ENCODE results near the gene ZNF423.

The ZNF423 gene

GRCh38 chr16:49465661-49466528 lies 390.0 kb downstream of the ZNF423 start:
- Histone ChIP-seq H3K14ac (ENCODE audit: low read length in 2 of 2) (no peak overlapping the region), H3K18ac (ENCODE audit: low read depth in 1 of 2, low read length in 2 of 2) (no peak overlapping the region), H2BK120ac (ENCODE audit: low read depth, low read length) (no peak overlapping the region), H3K36me3 (ENCODE audit: control insufficient read depth in 1 of 2, insufficient read depth in 2 of 2, low read depth in 1 of 2, low read length in 2 of 2) (no peaks in the 10 kb centered on the region), H3K4me2 (ENCODE audit: low read length, poor library complexity, severe bottlenecking) (no peak overlapping the region), H3K4me1 (ENCODE audit: control insufficient read depth, insufficient read depth, low read depth, low read length) (peaks cover 2% of the 10 kb centered on the region), H4K8ac (ENCODE audit: low read length) (no peak overlapping the region), H3K4ac (ENCODE audit: low read depth in 1 of 2, low read length in 2 of 2) (no peak overlapping the region), H2BK15ac (ENCODE audit: low read depth, poor library complexity, severe bottlenecking) (no peak overlapping the region), H2BK12ac (ENCODE audit: low read length in 2 of 2) (no peak overlapping the region), H3K27ac (ENCODE audit: low read length, poor library complexity, severe bottlenecking) (no peak overlapping the region), H2AFZ (ENCODE audit: low read depth, low read length) (no peak overlapping the region), H4K91ac (ENCODE audit: low read length) (no peak overlapping the region), H2AK5ac (ENCODE audit: low read length, severe bottlenecking) (no peak overlapping the region), H3K27me3 (ENCODE audit: control insufficient read depth in 1 of 2, insufficient read depth in 1 of 2, low read length in 2 of 2) (peaks cover 52 to 57% of the 10 kb centered on the region in 2 experiments), H3K79me1 (replicated peaks; ENCODE audit: low read length, poor library complexity, severe bottlenecking) (no peaks in the 10 kb centered on the region), H3K23ac (ENCODE audit: low read length in 2 of 2) (no peak overlapping the region), H3K9ac (ENCODE audit: low read length) (no peak overlapping the region), H2BK5ac (ENCODE audit: low read depth, low read length, poor library complexity, severe bottlenecking) (no peak overlapping the region), H3K9me3 (ENCODE audit: control insufficient read depth, low read length) (no peaks in the 10 kb centered on the region), H3K4me3 (ENCODE audit: insufficient read depth in 1 of 2, low read depth in 1 of 2, low read length in 2 of 2) (no peak overlapping the region)
- no peak for DNase-seq
- WGBS, result 92% methylated on average over 16 of the region's 19 CpGs

- 7% methylated on average over 32 of the region's 40 CpGs for WGBS
- H2AFZ ChIP-seq (ENCODE audit: low read depth, low read length), result no peak overlapping the region
- H3K9ac ChIP-seq (ENCODE audit: low read length), result no peak overlapping the region
- no peak for DNase-seq
- no peak overlapping the region for H4K8ac ChIP-seq (ENCODE audit: low read length)
- no peak overlapping the region for H2AK5ac ChIP-seq (ENCODE audit: low read length, severe bottlenecking)
- no peaks in the 10 kb centered on the region for H3K36me3 ChIP-seq (ENCODE audit: control insufficient read depth in 1 of 2, insufficient read depth in 2 of 2, low read depth in 1 of 2, low read length in 2 of 2)
- peaks cover 2% of the 10 kb centered on the region for H3K4me1 ChIP-seq (ENCODE audit: control insufficient read depth, insufficient read depth, low read depth, low read length)
- H2BK120ac ChIP-seq (ENCODE audit: low read depth, low read length), result no peak overlapping the region
- H3K23ac ChIP-seq (ENCODE audit: low read length in 2 of 2), result no peak overlapping the region
- no peak overlapping the region for H2BK5ac ChIP-seq (ENCODE audit: low read depth, low read length, poor library complexity, severe bottlenecking)
- H4K91ac ChIP-seq (ENCODE audit: low read length), result no peak overlapping the region
- H3K4ac ChIP-seq (ENCODE audit: low read depth in 1 of 2, low read length in 2 of 2), result no peak overlapping the region
- H3K14ac ChIP-seq (ENCODE audit: low read length in 2 of 2), result no peak overlapping the region
- no peak overlapping the region for H3K18ac ChIP-seq (ENCODE audit: low read depth in 1 of 2, low read length in 2 of 2)
- no peak overlapping the region for H2BK12ac ChIP-seq (ENCODE audit: low read length in 2 of 2)
- H3K27ac ChIP-seq (ENCODE audit: low read length, poor library complexity, severe bottlenecking), result no peak overlapping the region
- no peaks in the 10 kb centered on the region for H3K9me3 ChIP-seq (ENCODE audit: control insufficient read depth, low read length)
- no peak overlapping the region for H3K4me3 ChIP-seq (ENCODE audit: insufficient read depth in 1 of 2, low read depth in 1 of 2, low read length in 2 of 2)
- no peak overlapping the region for H3K4me2 ChIP-seq (ENCODE audit: low read length, poor library complexity, severe bottlenecking)
- no peak overlapping the region for H2BK15ac ChIP-seq (ENCODE audit: low read depth, poor library complexity, severe bottlenecking)
- peaks cover 52 to 58% of the 10 kb centered on the region in 2 experiments for H3K27me3 ChIP-seq (ENCODE audit: control insufficient read depth in 1 of 2, insufficient read depth in 1 of 2, low read length in 2 of 2)
- no peaks in the 10 kb centered on the region for H3K79me1 ChIP-seq (replicated peaks; ENCODE audit: low read length, poor library complexity, severe bottlenecking)
These were observed 390.9 kb downstream of the ZNF423 start for GRCh38 chr16:49464877-49465504.

- H4K8ac ChIP-seq (ENCODE audit: low read length), result no peak overlapping the region
- H3K9me3 ChIP-seq (ENCODE audit: control insufficient read depth, low read length), result no peaks in the 10 kb centered on the region
- H2BK5ac ChIP-seq (ENCODE audit: low read depth, low read length, poor library complexity, severe bottlenecking), result no peak overlapping the region
- no peak overlapping the region for H2BK12ac ChIP-seq (ENCODE audit: low read length in 2 of 2)
- no peak overlapping the region for H3K9ac ChIP-seq (ENCODE audit: low read length)
- H2AK5ac ChIP-seq (ENCODE audit: low read length, severe bottlenecking), result no peak overlapping the region
- no peak overlapping the region for H3K27ac ChIP-seq (ENCODE audit: low read length, poor library complexity, severe bottlenecking)
- no peak overlapping the region for H3K14ac ChIP-seq (ENCODE audit: low read length in 2 of 2)
- H3K36me3 ChIP-seq (ENCODE audit: control insufficient read depth in 1 of 2, insufficient read depth in 2 of 2, low read depth in 1 of 2, low read length in 2 of 2), result no peaks in the 10 kb centered on the region
- no peak overlapping the region for H3K4me2 ChIP-seq (ENCODE audit: low read length, poor library complexity, severe bottlenecking)
- H3K27me3 ChIP-seq (ENCODE audit: control insufficient read depth in 1 of 2, insufficient read depth in 1 of 2, low read length in 2 of 2), result peaks cover 52 to 58% of the 10 kb centered on the region in 2 experiments
- 76% methylated on average over 1 of the region's 2 CpGs for WGBS
- H3K4me1 ChIP-seq (ENCODE audit: control insufficient read depth, insufficient read depth, low read depth, low read length), result peaks cover 2% of the 10 kb centered on the region
- H2BK120ac ChIP-seq (ENCODE audit: low read depth, low read length), result no peak overlapping the region
- no peak overlapping the region for H4K91ac ChIP-seq (ENCODE audit: low read length)
- H3K4me3 ChIP-seq (ENCODE audit: insufficient read depth in 1 of 2, low read depth in 1 of 2, low read length in 2 of 2), result no peak overlapping the region
- H3K4ac ChIP-seq (ENCODE audit: low read depth in 1 of 2, low read length in 2 of 2), result no peak overlapping the region
- H2AFZ ChIP-seq (ENCODE audit: low read depth, low read length), result no peak overlapping the region
- H3K18ac ChIP-seq (ENCODE audit: low read depth in 1 of 2, low read length in 2 of 2), result no peak overlapping the region
- H3K79me1 ChIP-seq (replicated peaks; ENCODE audit: low read length, poor library complexity, severe bottlenecking), result no peaks in the 10 kb centered on the region
- H2BK15ac ChIP-seq (ENCODE audit: low read depth, poor library complexity, severe bottlenecking), result no peak overlapping the region
- no peak for DNase-seq
- H3K23ac ChIP-seq (ENCODE audit: low read length in 2 of 2), result no peak overlapping the region
These were observed 391.8 kb downstream of the ZNF423 start for GRCh38 chr16:49464093-49464492.

- no peak for DNase-seq
- Histone ChIP-seq H4K91ac (ENCODE audit: low read length) (no peak overlapping the region), H3K27ac (ENCODE audit: low read length, poor library complexity, severe bottlenecking) (no peak overlapping the region), H2BK120ac (ENCODE audit: low read depth, low read length) (no peak overlapping the region), H3K23ac (ENCODE audit: low read length in 2 of 2) (no peak overlapping the region), H3K4ac (ENCODE audit: low read depth in 1 of 2, low read length in 2 of 2) (no peak overlapping the region), H3K79me1 (replicated peaks; ENCODE audit: low read length, poor library complexity, severe bottlenecking) (no peaks in the 10 kb centered on the region), H2AFZ (ENCODE audit: low read depth, low read length) (no peak overlapping the region), H3K27me3 (ENCODE audit: control insufficient read depth in 1 of 2, insufficient read depth in 1 of 2, low read length in 2 of 2) (peaks cover 52 to 58% of the 10 kb centered on the region in 2 experiments), H3K4me2 (ENCODE audit: low read length, poor library complexity, severe bottlenecking) (no peak overlapping the region), H2BK15ac (ENCODE audit: low read depth, poor library complexity, severe bottlenecking) (no peak overlapping the region), H3K4me1 (ENCODE audit: control insufficient read depth, insufficient read depth, low read depth, low read length) (peaks cover 2% of the 10 kb centered on the region), H2BK12ac (ENCODE audit: low read length in 2 of 2) (no peak overlapping the region), H3K4me3 (ENCODE audit: insufficient read depth in 1 of 2, low read depth in 1 of 2, low read length in 2 of 2) (no peak overlapping the region), H4K8ac (ENCODE audit: low read length) (no peak overlapping the region), H3K9me3 (ENCODE audit: control insufficient read depth, low read length) (no peaks in the 10 kb centered on the region), H3K14ac (ENCODE audit: low read length in 2 of 2) (no peak overlapping the region), H3K18ac (ENCODE audit: low read depth in 1 of 2, low read length in 2 of 2) (no peak overlapping the region), H2BK5ac (ENCODE audit: low read depth, low read length, poor library complexity, severe bottlenecking) (no peak overlapping the region), H3K9ac (ENCODE audit: low read length) (no peak overlapping the region), H3K36me3 (ENCODE audit: control insufficient read depth in 1 of 2, insufficient read depth in 2 of 2, low read depth in 1 of 2, low read length in 2 of 2) (no peaks in the 10 kb centered on the region), H2AK5ac (ENCODE audit: low read length, severe bottlenecking) (no peak overlapping the region)
- WGBS, result 76% methylated on average over 7 of the region's 7 CpGs
These were observed 392.4 kb downstream of the ZNF423 start for GRCh38 chr16:49463529-49463928.

Measured in mesenchymal stem cell (in vitro differentiated cells and primary cell).